ENCODE measurements around the gene TMEM69.

TMEM69 gene

GRCh38 chr1:45686288-45687013, 1.5 kb upstream of the TMEM69 start, which contains the start of gene GPBP1L1 (continued):
- TF ChIP-seq ZNF449 (tag by site-specific recombination; IDR thresholded peaks at IDR 0.05) (no peak), ZFP3 (tag by site-specific recombination; IDR thresholded peaks at IDR 0.05; ENCODE audit: low read depth) (no peak), ZBTB20 (tag by site-specific recombination; IDR thresholded peaks at IDR 0.05) (no peak), HIC1 (tag by site-specific recombination; IDR thresholded peaks at IDR 0.05) (peak; percentile 97), SCRT2 (tag by site-specific recombination; IDR thresholded peaks at IDR 0.05) (peak; percentile 98), ZNF777 (tag by site-specific recombination; IDR thresholded peaks at IDR 0.05; ENCODE audit: borderline replicate concordance) (no peak), ZNF350 (tag by site-specific recombination; IDR thresholded peaks at IDR 0.05) (no peak), ZNF112 (tag by site-specific recombination; IDR thresholded peaks at IDR 0.05) (no peak), ZNF704 (tag by site-specific recombination; IDR thresholded peaks at IDR 0.05) (no peak), ZNF2 (tag by site-specific recombination; IDR thresholded peaks at IDR 0.05) (peak; percentile 38; the same call in 1 of the 2 replicates), ZSCAN16 (tag by site-specific recombination; IDR thresholded peaks at IDR 0.05) (0 out of 2 replicates have a peak, but pooled peaks have one; percentile 52), PBX3 (CRISPR knock-in tag; IDR thresholded peaks at IDR 0.05) (no peak), ZNF747 (tag by site-specific recombination; IDR thresholded peaks at IDR 0.05) (no peak), ZNF169 (tag by site-specific recombination; IDR thresholded peaks at IDR 0.05) (no peak), ZNF843 (tag by site-specific recombination; IDR thresholded peaks at IDR 0.05) (peak; percentile 35; the same call in 1 of the 2 replicates), ZFP37 (tag by site-specific recombination; IDR thresholded peaks at IDR 0.05) (peak; percentile 60; the same call in 1 of the 2 replicates), ZNF645 (tag by site-specific recombination; IDR thresholded peaks at IDR 0.05) (no peak), ZNF280D (tag by site-specific recombination; IDR thresholded peaks at IDR 0.05) (no peak), ZNF792 (tag by site-specific recombination; IDR thresholded peaks at IDR 0.05) (no peak), ZBTB21 (tag by site-specific recombination; IDR thresholded peaks at IDR 0.05) (peak; percentile 59; the same call in 1 of the 2 replicates), ZNF555 (tag by site-specific recombination; conservative IDR thresholded peaks at IDR 0.05) (no peak), ZNF585B (tag by site-specific recombination; IDR thresholded peaks at IDR 0.05) (no peak), ZNF148 (tag by site-specific recombination; IDR thresholded peaks at IDR 0.05; ENCODE audit: borderline replicate concordance) (no peak), ZNF530 (tag by site-specific recombination; IDR thresholded peaks at IDR 0.05; ENCODE audit: low read depth) (no peak), ZNF621 (tag by site-specific recombination; IDR thresholded peaks at IDR 0.05) (no peak), ZNF529 (tag by site-specific recombination; IDR thresholded peaks at IDR 0.05; ENCODE audit: insufficient replicate concordance) (no peak), TRIM28 (IDR thresholded peaks at IDR 0.05; ENCODE audit: borderline replicate concordance, low read length) (no peak; the same call in none of the 2 replicates)
